GM21526 (cell line): ENCODE data around the gene ZFAND2A.
"Not testable (repeated sequence)": the region's sequence is repeated elsewhere in the genome, so short reads cannot be mapped to it uniquely, and the experiment has no call there.

ENCODE experiments used
- ATAC-seq: cut with Tn5 transposase; IDR thresholded peaks from one replicate; pipeline ENCODE4 v1.9.1; 2021; ENCODE audit warnings: moderate library complexity; ENCODE audit not compliant: unreplicated experiment, low FRiP score

ZFAND2A gene

GRCh38 chr7:1154172-1154739 is 5.7 kb downstream of the ZFAND2A start:
- ATAC-seq = no peak

GRCh38 chr7:1152492-1152891 is 7.5 kb downstream of the ZFAND2A start:
- ATAC-seq = no peak

GRCh38 chr7:1151653-1152425 is 8.2 kb downstream of the ZFAND2A start:
- ATAC-seq = no peak

- ATAC-seq = no peak
These were observed 8.8 kb downstream of the ZFAND2A start for GRCh38 chr7:1151156-1151555.

GRCh38 chr7:1150400-1151002 is 9.5 kb downstream of the ZFAND2A start:
- ATAC-seq = no peak

- ATAC-seq = no peak
These were observed 10.6 kb downstream of the ZFAND2A start for GRCh38 chr7:1149351-1149794.

- ATAC-seq = not testable (repeated sequence)
These were observed 12.1 kb downstream of the ZFAND2A start for GRCh38 chr7:1147873-1148272.

- no peak for ATAC-seq
These were observed 15.7 kb downstream of the ZFAND2A start for GRCh38 chr7:1144269-1144771.

GRCh38 chr7:1143031-1143430 is 17.0 kb downstream of the ZFAND2A start:
- not testable (repeated sequence) for ATAC-seq

- ATAC-seq = no peak
These were observed 17.9 kb downstream of the ZFAND2A start for GRCh38 chr7:1142051-1142635.

- no peak for ATAC-seq
These were observed 18.3 kb downstream of the ZFAND2A start for GRCh38 chr7:1141651-1142050.

- ATAC-seq = no peak
These were observed 19.4 kb downstream of the ZFAND2A start for GRCh38 chr7:1140476-1141104.

- peak; percentile 64 for ATAC-seq
These were observed 22.4 kb downstream of the ZFAND2A start for GRCh38 chr7:1137517-1138167.

GRCh38 chr7:1136841-1137516 is 23.0 kb downstream of the ZFAND2A start:
- no peak for ATAC-seq

GRCh38 chr7:1134951-1135350 is 25.0 kb downstream of the ZFAND2A start:
- ATAC-seq = no peak

GRCh38 chr7:1131471-1132265 is 28.3 kb downstream of the ZFAND2A start:
- no peak for ATAC-seq

- ATAC-seq = no peak
These were observed 29.7 kb downstream of the ZFAND2A start for GRCh38 chr7:1130021-1130990.

GRCh38 chr7:1129431-1129830 is 30.6 kb downstream of the ZFAND2A start:
- ATAC-seq = no peak
